Left renal cortex interstitium (tissue), 4 donors: ENCODE data around the gene CFAP161. TPM values are rescaled to one million over a fixed set of nuclear protein-coding genes. Genes with fewer than 3 reads are reported as not detected.

Experiments used
- DNase-seq, 4 donors: peaks; one replicate each; pipeline ENCODE4 v3.0.0-alpha.2; 2013; ENCODE audit warnings: low read depth in 4 of 4, low spot score in 2 of 4, missing footprints in 1 of 4
- polyA plus RNA-seq, 4 donors: library from polyadenylated mRNA; unstranded; fragments of 120-200 nt; gene quantifications; one replicate each; pipeline ENCODE4 v1.2.1, GENCODE V29; 2013; ENCODE audit not compliant: insufficient read length in 4 of 4

CFAP161 gene
- polyA plus RNA-seq, 4 donors = 0.43 to 0.65 (median 0.54) TPM

DNA sequence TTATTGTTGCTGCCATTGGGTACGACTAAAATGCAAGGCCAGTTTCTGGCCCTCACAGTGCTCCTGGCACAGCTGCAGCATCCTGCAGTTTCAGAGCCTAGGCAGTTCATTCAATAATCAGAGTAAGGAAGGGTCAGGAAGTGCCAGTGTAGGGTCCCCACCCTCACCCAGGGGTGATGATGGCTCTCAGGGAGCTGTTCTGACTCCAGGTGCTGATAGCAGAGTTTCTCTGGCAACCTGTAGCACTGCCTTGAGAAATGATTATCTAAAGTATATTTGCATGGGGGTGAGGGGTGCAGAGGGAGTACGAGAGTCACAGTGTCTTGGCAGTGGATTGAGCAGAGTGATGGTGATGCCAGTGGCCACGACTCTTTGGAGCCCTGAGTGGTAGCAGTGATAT is 47.1 kb downstream of the CFAP161 start:
- DNase-seq = no peak

DNA sequence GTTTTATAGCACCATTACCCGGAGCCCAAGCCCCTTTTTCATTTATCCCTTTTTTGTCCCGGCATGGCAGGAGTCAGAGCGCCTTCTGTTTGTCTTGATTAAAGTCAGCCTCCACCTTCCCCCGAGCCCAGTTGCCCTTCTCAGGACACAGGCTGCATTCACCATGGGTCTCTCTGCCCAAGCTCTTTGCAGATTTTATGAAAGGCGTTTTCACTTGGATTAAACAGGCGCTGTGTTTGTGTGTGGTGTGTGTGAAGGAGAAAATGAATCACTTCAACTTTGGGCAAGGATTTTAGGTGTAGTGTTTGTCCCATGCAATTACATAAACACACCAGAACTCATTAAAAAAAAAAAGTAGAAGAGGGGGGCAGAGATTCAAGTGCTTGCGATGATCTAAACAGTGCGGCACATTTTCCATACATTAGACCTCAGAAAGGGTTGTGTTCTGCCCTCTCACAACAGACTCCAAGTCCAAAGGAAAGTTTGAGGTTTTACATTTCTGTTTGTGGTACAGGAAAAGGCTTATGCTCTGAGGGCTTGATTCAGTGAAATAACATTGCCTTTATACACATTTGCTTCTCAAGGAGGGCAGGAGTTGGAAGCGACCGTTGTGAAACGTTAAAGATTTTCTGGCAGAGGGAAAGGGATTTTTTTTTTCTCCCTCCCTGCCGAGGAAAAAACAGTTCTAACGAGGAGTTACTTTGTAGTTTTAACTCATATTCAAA is 48.1 kb downstream of the CFAP161 start:
- DNase-seq = no peak

DNA sequence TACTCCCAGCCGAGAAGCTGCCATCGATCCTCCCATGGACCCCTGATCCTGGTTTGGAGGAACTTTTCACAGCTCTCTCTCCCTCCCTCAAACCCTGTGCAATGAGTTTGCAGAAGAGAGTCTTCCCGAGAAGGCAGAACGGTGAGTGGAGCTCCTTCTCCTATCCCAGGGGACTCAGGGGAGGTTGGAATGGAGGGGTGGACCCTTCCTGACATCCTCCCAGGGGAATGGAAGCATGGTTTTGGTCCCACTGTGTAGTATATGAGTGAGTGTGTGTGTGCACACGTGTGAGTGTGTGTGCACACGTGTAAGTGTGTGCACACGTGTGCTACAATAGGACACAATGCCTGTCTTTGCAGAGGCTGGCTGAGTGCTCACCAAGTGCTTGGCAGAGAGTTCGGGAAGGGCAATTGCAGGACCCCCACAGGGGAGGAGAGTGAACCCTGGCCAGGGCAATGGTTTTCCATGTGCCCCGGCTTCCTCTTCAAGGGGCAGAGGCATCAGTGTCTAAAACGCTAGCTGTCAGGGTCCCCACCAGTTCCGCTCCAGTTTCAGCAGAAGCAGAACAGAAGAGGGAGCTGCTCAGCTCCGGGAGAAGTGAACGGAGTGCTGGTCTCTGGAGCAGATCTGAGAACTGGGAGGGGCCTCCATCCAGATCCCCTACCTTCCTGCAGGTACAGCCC is 48.8 kb downstream of the CFAP161 start:
- DNase-seq = no peak

DNA sequence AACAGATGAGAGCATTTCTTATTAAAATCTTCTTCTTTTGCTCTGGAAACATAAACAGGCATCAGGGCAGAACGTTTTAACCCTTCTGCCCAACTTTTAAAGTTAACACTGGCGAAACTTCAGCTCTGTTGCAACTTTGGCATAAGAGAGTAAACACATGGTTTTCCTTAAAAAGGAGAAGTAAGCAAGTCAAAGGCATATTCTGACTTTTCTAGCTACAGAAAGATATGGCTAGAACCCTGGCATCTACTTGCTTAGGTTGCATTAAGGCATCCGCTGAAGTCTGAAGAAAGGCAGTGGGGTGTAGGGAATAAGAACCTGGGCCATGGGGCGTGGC is 49.3 kb downstream of the CFAP161 start:
- no peak for DNase-seq

DNA sequence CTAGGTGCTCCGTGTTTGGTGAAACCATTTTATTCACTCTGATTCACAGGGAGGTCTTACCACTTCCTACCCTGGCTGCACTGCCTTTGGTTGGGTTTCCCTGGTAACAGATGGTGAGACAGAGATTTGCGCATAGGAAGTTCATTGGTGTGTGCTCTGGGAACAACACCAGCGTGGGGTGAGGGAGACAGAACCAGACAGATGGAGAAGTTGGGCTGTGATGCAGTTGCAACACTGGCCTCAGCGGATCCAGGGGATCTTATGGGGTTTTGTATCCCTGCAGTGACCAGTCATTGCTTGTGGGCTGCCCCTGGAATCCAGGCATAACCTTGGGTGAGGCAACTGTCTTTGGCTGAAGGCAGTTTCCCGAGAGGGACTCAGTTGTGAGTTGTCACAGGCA is 50.1 kb downstream of the CFAP161 start:
- DNase-seq = no peak

DNA sequence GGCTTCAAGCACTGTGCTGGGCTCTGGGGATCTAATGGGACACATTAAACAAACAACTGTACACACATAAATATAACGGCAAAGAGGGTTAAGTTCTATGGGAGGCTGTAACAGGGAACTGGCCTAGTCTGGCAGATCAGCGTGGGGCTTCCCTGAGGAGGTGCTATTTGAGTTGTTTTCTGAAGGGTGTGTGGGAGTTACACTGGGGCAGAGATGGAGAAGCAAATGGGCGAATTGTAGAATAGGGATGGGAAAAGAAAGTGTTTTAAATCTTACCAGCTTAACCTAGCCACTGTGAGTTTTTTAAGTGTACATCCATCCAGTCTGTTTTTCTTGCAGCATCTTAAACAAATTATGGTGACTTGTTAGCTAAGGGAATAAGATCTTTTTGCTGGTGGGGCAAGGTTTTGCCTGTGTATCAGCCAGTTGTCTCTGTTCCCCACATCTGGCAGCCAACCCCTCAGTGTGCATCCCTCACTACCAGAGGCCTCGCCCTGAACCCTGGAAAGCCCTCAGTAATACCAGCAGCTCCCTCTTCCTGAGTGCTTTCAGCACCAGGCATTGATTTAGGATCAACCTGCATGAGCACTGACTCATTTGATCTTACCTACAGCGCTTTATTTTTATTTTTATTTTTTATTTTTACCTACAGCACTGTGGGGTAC is 51.7 kb downstream of the CFAP161 start:
- no peak for DNase-seq

DNA sequence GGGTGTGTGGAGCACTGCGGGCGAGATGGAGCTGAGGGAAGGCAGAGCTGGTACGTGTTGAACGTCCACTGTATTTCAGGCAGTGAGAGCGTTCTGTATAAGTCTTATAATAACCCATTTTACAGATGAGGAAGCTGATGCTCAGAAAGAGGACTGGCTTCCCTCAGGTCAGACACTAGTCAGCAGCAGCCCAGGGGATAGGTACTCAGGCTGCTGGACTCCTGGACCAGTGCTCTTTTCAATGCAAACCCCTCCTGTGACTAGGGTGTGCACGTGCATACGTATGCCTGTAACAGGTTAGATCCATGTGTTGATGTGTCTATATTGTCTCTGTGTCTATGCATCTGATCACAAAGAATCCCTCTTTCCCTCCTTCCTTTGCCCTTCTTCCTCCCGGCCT is 54.3 kb downstream of the CFAP161 start:
- no peak for DNase-seq

DNA sequence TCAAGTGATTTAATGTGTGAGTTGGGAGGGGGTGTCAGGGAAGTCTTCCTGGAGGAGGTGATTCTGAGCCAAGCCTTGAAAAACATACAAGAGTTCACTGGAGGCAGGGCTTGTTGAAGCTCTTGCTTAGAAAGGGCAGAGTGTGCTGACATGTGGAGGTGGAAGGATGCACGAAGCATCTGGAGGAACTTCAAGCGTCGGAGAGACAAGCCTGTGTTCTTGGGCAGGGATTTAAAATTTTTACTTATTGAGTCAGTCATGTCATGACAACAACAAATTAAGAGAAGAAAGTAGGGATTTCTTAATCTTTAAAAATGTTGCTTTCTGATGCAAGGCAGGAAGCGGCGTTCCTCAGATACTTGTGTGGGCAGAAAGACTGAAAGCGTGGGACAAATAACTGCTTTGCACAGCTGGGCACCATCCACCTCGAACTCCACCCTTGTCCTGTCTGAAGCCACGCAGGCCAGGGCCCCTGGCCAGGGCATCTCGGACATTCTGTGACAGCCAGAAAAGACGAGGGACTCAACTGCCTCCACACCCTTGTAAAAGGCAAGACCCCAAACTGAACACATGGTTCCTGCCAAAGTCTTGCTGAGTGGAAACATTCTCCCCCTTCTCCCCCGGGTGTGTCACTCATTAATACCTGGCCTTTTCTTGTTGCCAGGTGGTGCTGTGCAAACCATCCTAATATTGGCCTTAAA is 55.7 kb downstream of the CFAP161 start:
- no peak for DNase-seq

DNA sequence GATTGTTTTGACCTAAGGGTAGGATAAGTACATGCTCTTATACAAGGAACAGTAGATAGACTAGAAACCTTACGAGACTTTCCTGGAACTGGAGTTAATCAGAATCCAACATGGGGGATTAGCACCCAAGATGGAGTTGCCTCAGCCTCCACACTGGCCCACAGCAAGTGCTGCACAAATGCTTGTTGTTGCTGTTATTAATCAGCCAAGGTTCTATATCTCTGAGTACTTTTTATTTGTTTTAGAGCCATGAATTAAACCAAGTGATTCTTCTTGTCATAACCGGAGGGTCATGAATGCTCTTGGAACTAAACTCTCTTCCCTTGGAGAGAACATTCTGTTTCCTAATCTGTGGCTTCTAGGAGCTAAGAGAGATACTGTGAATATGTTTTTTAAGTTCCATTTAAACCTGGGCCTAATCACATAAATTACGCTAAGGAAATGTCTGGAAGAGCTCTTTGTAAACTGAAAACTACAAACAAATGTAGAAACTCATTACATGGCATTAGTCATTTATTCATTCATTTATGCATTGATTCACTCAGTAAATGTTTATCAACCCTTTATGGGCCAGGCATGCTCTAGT is 56.9 kb downstream of the CFAP161 start:
- DNase-seq = no peak

DNA sequence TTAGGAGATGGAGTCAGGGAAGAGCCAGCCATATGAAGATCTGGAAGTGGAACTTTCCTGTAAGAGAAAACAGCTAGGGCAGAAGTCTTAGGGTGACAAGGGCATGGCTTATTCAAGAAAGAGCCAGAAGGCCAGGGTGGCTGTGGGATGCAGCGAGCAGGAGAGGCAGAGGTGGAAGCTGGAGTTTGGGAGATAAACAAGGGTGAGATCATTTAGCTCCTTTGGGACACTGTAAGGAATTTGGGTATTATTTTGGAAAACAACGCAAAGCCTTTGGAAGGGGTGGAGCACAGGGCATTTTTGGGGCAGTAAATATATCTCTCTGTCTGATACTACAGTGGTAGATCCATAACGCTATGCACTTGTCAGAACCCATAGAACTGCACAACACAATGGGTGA is 57.6 kb downstream of the CFAP161 start:
- no peak for DNase-seq

DNA sequence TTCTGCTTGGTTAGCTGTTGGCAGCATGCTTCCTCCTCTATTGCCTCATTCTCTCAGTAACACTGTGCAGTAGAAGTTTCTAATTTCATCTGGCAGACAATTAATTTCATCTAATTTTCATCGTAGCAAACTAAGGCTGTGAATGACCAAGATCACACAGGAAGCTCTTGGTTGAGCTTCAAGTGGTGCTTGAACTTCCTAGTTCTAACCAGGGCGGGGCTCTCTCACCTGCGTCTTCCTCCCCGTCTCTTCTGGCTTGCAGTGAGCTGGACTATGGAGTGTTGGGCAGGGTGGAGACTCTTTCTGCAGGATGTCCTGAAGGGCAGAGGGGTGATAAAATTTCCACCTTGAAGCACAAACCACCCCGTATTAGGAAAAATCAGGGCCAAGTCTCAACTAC is 60.7 kb downstream of the CFAP161 start:
- no peak for DNase-seq

DNA sequence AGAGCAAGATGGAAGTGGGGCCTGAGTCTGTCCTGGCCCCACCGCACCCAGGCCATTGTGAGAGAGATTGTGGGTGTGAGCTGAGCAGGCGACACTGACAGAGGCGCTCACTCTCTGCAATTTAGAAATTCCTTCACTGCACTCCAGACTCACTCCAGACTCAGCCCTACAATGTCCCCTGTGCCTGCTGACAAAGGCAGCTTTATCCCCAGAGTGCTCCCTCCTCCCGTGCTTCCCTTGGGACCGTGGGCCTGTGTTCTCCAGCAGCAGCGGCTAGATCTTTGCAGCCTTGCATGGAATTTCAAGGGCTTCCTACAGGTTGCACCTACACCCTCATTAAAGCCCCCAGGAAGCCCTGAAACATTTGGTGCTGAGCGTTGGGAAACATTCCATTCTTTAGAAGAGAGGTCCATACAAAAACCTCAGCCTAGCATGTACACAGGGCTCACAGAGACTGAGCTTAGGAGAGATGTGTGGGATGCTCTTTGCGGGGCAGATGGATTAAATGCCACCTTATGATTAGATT is 61.3 kb downstream of the CFAP161 start:
- no peak for DNase-seq

DNA sequence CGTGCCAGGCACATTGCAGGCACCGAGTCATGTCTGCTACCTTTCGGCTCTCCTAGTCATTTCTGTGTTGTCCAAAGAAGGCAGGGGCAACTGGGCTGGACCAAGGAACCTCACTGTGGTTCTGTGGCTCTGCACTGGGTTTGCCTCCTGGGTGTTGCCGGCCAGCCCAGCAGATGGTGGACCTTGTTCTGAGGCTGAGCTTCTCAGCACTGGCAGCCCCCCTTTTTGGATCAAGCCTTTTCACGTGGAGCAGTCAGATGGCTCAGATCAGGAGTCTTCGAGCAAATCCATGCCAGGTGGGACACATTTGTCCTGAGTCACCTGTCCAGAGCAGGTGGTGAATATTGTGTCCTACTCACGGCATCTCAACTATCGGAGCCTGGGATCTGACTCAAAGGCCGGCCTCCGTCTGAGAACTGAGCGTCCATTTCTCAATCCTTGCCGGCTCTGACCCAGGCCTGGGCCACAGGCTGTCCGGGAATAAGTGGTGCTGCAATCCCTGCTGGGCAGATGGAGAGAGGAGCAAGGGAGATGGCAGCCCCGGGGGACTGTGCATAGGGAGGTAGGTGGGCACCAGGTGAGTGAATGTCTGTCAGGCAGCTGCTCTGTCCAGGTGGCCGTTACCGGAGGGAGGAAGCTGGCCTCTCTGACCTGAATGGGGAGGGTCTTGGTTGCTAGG is 62.6 kb downstream of the CFAP161 start, which contains the start of gene IL16:
IL16 (plus strand) TSS at position 304 of the 679 bp plus-strand sequence. CDS start 28,521 bp downstream, outside the sequence.
- no peak for DNase-seq

DNA sequence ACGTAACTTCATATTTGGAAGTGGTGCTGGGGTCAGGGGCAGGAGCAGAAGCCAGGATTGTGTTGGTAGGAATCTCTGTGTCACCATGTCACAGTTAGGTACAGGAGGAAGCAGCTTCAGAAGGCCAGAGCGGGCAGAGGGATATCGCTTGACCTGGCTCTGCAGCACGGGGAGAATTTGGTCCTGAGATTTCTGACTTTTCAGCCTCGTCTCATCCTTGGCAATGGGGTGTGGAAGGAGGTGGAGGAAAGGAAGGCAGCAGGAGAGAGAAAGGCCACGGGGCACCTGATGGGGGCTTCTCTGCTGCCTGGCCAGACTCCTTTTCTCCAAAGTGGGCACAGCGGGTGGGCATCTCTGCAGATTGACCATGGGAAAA is 63.2 kb downstream of the CFAP161 start:
- no peak for DNase-seq

DNA sequence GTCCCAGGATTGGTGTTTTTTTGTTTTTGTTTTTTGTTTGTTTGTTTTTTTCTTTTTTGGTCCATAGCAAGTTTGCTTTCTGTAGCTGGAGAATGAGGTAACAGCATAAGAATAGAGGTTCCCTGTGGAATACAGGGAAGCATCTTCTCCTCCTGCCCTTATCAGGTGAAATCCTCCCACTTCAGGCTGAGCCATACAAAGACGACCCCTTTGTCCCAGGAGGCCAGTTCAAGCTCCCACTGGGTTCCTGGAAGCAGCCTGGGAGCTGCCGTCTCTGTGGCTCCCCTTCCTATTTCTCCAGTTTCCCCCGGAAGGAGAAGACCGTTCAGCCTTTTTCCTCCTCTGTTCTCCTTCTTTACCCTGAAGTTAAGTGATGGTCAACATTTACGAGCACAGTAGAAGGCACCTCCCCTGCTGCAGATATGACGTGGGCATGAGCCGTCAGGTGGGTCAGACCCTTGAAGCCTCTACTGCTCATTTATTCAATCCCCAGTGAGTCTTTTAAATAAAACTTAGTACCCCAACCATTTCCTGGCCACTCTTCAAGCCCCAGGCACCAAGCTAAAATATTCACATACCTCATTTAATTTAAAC is 63.7 kb downstream of the CFAP161 start:
- DNase-seq = no peak

Other genes with a start within 250 kb of the CFAP161 start
- 10 to 100 TPM; 39.7 to 44.3 (median 42.3) TPM for gene MESD, start 144.5 kb upstream of the CFAP161 start, polyA plus RNA-seq
- gene TLNRD1, start 133.3 kb upstream of the CFAP161 start, polyA plus RNA-seq = 10 to 100 TPM in 1 of 4 donors, 1 to 10 TPM in 3; 6.7 to 11.8 (median 8.7) TPM
- gene IL16, start 62.6 kb downstream of the CFAP161 start, polyA plus RNA-seq = 1 to 10 TPM; 4.8 to 5.9 (median 5.5) TPM
- gene STARD5, start 189.9 kb downstream of the CFAP161 start, polyA plus RNA-seq = 1 to 10 TPM; 2.3 to 4.8 (median 3.9) TPM
- gene TMC3, start 239.9 kb downstream of the CFAP161 start, polyA plus RNA-seq = under 1 TPM; 0.08 to 0.43 (median 0.21) TPM